K562 (cell line): Measurements from ENCODE around the gene TSPAN32.

ENCODE experiments used
- CTCF ChIP-seq, 3 experiments: IDR thresholded peaks in 2 of 3; conservative IDR thresholded peaks in 1 of 3; 2 replicates each; pipeline ENCODE4 v1.5.1; 2011 to 2012; ENCODE audit warnings: low read length in 3 of 3, mild to moderate bottlenecking in 3 of 3, control low read depth in 2 of 3, improper control_type of control experiment in 1 of 3, inconsistent platforms in 1 of 3, low read depth in 1 of 3, mixed read lengths in 1 of 3, moderate library complexity in 1 of 3; ENCODE audit not compliant: insufficient read depth in 2 of 3
- JUN ChIP-seq, 2 experiments: sonication (generic) in 1 of 2; formaldehyde crosslinking in 1 of 2; IDR thresholded peaks; 2 replicates each; pipeline versions ENCODE4 v1.6.1 to v1.8.0; 2012 to 2022; ENCODE audit warnings: borderline replicate concordance in 2 of 2, mild to moderate bottlenecking in 2 of 2, improper control_type of control experiment in 1 of 2, low read depth in 1 of 2, low read length in 1 of 2, missing genetic modification reagents in 1 of 2
- POLR2A ChIP-seq: fragments of 450-650 bp; conservative IDR thresholded peaks from 2 replicates; pipeline ENCODE4 v1.6.1; 2016

- TF ChIP-seq CTCF (IDR thresholded peaks at IDR 0.05 in 2 of 3, conservative IDR thresholded peaks at IDR 0.05 in 1 of 3; ENCODE audit: insufficient read depth in 2 of 3, low read depth in 1 of 3, low read length in 3 of 3) (no peak), POLR2A (no peak), JUN (IDR thresholded peaks at IDR 0.05; ENCODE audit: borderline replicate concordance, low read depth, low read length) (no peak), JUN (CRISPR knock-in tag; IDR thresholded peaks at IDR 0.05; ENCODE audit: borderline replicate concordance) (no peak)
These were observed 14.6 kb downstream of the TSPAN32 start for GRCh38 chr11:2316169-2316962.
